Stimulated activated CD4-positive, alpha-beta T cell treated with anti-CD3 and anti-CD28 coated beads, Interleukin-4, amount 100 ng/mL, for 4 hours (primary cell): ENCODE measurements around the gene ZNF566.
"Not testable (repeated sequence)": the region's sequence is repeated elsewhere in the genome, so short reads cannot be mapped to it uniquely, and the experiment has no call there.

Experiments used
- DNase-seq, 2 experiments: peaks; one replicate each; pipeline ENCODE4 v3.0.0-alpha.2; 2020

Gene ZNF566

DNA sequence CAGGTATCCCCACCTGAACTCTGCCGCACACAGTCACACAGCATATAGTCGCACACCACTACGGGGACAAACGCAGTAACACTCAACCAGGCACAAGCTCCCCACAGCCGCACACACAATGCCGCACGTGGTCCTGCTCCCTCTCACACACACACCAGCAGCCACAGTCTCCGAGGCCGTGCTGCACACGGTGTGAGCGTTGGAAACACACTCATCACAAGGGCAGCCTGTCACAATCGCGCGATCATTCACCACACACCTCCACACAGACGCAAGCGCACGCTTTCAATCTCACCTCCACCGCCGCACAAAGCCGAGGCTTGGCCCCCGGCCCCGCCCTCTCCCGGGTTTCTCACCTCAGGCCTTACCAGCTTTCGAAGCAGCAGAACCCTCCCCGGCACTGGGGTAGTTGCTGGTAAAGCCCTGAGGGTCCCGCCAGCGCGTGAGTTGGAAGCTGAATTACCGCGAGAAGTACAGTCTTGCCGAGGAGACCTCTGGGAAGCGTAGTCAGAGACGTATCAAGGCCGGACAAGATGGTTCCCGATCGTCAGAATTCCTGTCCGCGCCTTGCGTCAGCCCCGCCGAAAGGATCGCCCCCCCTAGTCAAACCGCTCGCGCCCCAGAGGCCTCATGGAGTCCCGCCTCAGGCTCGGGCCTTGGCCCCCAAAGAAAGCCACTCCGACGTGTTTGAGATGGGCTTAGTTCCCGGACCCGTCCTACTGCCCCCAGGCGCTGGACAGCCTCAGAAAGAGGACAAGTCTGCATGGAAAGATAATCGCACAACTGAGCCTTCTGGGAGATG is at the start of gene ZNF566:
ZNF566 (minus strand) TSS at position 444 of the 802 bp plus-strand sequence. CDS start 13,004 bp downstream, outside the sequence.
- peak; percentile 87 to 98 for DNase-seq

DNA sequence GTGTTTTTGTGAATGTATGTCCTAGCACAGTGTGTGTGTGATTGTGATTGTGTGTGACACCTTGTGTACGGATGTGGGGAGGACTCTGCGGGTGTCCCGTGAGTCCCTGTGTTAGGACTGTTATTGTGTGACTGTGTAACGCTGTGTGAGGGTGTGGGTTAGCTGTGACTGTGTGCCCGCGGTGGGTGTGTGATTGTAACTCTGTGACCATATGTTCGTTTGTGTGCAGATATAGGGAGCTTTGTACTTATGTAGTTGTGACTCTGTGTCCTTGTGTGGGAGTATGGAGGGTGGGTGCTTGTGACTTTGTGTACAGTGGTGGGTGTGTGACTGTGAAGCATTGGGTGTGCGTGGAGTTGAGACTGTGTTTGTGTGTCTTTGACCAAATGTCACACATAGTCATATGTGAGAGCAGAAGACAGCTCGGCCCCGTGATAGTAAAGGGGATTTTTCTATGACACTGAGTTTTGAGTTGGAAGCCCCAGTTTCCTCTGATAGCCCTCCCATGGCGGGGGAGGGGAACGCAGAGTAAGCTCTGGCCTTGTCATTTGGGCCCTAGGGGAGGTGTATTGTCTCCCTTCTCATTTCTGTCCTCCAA is 39.7 kb upstream of the ZNF566 start:
- DNase-seq = peak; percentile 1 to 7

DNA sequence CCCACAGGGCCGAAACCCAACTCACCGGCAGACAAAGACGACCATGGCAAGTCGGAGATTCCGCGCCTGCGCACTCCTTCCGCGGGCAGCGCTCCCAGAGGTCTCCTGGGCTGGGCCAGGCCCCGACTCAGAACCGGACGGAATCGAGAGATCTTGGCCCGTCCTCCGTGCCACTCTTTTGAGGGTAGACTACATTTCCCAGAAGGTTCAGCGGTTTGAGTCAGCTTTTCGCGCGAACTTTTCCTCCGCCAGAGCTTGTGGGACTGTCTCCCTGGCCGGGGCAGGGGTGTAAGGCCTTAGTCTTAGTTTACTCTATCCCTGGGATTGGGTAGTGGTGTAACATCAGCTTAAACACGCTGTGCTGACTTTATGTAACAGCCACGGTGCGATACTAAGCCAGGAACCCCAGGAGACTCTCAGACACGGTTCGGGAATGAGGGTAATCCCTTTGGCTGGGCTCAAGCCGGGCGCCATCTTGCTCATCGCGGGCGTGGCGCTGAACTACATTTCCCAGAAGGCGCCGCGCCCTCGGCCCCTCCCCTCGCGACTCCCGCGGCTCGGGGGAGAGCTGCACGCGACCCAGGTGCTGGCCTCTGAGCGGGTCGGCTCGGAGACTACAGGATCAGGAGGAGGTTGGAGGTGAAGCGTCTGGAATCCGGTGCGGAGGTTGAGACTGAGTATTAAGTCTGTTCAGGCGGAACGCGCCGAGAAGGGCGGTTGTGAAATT is 39.0 kb upstream of the ZNF566 start, which contains the start of gene ZNF260:
ZNF260 (minus strand) TSS at position 78 of the 727 bp plus-strand sequence. CDS start 13,033 bp downstream, outside the sequence.
- DNase-seq = peak; percentile 93 to 94

DNA sequence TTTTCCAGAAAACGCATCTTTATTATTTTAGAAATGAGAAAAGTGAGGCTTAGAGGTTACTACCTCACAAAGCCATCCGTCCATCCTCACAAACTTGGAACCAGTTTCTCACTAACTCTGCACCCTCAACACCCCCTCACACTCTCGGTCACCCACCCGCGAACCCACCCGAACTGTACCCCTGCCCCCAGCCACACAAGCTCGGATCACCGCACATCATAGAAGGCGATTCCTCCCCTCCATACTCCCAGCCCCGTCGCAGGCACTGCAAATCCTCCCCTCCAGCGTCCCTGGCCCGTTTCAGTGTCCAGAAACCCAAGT is 38.5 kb upstream of the ZNF566 start:
- DNase-seq = no peak

DNA sequence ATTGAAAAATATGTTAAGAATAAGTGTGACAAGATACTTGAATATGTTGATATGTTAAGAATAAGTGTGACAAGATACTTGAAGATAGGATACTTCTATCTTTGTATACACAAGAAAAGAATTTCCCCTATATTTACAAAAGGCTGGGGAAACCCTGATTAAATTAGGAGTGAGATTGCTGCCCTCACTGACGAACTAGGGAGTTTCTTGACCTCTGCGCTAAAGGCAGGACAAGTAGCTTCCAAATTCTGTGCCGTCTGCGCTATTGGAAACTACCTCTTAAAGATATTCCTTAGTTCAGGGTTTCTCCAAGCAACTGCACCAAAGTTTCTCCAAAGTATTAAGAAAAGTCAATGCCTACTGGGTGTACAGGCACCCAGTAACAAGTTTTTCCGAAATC is 38.0 kb upstream of the ZNF566 start:
- no peak for DNase-seq

DNA sequence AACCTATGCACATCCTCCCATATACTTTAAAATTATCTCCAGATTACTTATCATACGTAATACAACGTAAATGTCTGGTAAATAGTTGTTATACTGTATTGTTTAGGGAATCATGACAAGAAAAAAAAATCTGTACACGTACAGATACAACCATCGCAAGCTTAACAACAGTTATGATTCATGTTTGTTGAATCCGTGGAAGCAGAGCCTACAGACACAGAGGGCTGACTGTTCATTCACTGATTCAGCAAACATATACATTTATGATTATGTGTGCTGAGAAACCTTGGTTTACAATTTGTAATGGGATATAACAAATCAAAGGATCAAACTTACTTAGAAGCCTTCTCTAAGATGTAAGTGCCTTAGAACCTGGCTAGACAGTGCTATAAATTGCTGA is 37.2 kb upstream of the ZNF566 start:
- DNase-seq = no peak

DNA sequence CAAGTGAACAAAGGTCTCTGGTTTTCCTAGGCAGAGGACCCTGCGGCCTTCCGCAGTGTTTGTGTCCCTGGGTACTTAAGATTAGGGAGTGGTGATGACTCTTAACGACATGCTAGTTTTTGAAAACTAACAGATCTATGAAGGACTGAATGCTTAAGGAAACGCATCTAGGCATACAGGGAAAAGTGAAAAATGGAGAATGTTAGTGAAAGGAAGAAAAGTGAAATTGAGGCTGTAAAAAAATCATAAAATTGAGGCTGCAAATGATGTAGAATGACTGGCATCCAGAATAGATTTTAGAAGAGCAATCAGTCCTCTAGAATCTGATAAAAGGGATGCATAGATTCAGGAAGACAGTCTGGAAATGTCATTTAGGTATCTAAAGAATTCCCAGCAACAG is 35.3 kb upstream of the ZNF566 start:
- no peak for DNase-seq

GRCh38 chr19:36514012-36514612 is 24.8 kb upstream of the ZNF566 start:
- DNase-seq = no peak

DNA sequence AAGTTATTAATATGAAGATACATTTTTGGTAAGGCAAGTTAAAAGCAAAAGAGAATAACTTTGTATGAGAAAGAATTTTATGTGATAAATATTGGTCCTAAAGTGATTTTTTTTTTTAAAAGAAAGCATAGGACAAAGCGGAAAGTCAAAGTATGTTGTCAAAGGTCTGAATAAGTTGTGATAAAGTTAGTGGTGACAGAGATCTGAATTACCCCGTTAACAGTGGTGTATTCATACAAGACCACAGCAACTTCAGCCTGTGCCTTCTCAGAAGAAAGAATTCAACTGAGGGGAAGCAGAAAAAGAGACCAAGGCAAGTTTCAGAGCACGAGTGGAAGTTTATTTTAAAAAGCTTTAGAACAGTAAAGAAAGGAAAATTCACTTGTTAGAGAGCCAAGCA is 19.0 kb upstream of the ZNF566 start:
- no peak for DNase-seq

DNA sequence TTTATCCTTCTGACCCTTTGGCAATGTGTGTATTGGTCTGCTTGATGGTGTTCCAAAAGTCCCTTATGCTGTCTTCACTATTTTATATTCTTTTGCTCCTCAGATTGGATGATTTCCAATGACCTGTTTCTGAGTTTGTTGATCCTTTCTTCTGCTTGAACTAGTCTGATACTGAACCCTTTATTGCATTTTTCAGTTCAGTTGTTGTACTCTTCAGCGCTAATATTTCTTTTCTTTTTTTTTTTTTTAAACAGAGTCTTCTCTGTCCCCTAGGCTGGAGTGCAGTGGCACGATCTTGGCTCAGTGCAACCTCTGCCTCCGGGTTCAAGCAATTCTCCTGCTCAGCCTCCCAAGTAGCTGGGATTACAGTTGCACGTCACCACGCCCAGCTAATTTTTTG is 12.6 kb upstream of the ZNF566 start:
- DNase-seq = no peak

- no peak for DNase-seq
These were observed 7.6 kb upstream of the ZNF566 start for GRCh38 chr19:36497001-36497400.

DNA sequence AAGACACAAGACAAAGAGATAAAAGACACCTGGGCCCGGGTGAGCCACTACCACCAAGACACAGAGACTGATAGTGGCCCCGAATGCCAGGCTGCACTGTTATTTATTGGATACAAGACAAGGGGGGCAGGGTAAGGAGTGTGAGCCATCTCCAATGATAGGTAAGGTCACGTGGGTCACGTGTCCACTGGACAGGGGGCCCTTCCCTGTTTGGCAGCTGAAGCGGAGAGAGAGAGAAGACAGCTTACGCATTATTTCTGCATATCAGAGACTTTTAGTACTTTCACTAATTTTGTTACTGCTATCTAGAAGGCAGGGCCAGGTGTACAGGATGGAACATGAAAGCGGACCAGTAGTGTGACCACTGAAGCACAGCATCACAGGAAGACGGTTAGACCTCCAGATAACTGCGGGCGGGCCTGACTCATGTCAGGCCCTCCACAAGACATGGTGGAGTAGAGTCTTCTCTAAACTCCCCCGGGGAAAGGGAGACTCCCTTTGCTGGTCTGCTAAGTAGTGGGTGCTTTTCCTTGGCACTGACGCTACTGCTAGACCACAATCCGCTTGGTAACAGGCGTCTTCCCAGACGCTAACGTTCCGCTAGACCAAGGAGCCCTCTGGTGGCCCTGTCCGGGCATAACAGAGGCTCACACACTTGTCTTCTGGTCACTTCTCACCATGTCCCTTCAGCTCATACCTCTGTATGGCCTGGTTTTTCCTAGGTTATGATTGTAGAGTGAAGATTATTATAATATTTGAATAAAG is 3.5 kb upstream of the ZNF566 start:
- peak in 1 of 2 experiments; percentile 4 for DNase-seq

GRCh38 chr19:36490846-36491245 is 1.5 kb upstream of the ZNF566 start:
- not testable (repeated sequence) for DNase-seq

GRCh38 chr19:36489920-36490415 is 607 bp upstream of the ZNF566 start:
- DNase-seq = peak; percentile 63 to 73

- peak in 1 of 2 experiments; percentile 52 for DNase-seq
These were observed 579 bp downstream of the ZNF566 start for GRCh38 chr19:36488846-36489117.

- no peak for DNase-seq
These were observed 1.1 kb downstream of the ZNF566 start for GRCh38 chr19:36488118-36488845.

- no peak for DNase-seq
These were observed 5.7 kb downstream of the ZNF566 start for GRCh38 chr19:36483653-36484052.

GRCh38 chr19:36482876-36483275 is 6.5 kb downstream of the ZNF566 start:
- no peak for DNase-seq

GRCh38 chr19:36460046-36460445 is 29.3 kb downstream of the ZNF566 start:
- no peak for DNase-seq

DNA sequence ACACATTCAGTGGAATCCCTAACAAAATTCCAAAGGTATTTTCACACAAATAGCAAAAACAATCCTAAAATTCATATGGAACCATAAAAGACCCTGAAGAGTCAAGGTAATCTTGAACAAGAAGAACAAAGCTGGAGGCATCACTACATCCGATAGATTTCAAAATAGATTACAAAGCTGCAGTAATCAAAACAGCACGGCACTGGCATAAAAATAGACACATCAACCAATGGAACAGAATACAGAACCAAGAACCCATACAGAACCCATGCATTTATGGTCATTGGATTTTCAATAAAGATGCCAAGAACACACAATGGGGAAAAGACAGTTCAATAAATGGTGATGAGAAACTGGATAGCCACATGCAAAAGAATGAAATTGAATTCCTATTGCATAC is 32.5 kb downstream of the ZNF566 start:
- DNase-seq = no peak

DNA sequence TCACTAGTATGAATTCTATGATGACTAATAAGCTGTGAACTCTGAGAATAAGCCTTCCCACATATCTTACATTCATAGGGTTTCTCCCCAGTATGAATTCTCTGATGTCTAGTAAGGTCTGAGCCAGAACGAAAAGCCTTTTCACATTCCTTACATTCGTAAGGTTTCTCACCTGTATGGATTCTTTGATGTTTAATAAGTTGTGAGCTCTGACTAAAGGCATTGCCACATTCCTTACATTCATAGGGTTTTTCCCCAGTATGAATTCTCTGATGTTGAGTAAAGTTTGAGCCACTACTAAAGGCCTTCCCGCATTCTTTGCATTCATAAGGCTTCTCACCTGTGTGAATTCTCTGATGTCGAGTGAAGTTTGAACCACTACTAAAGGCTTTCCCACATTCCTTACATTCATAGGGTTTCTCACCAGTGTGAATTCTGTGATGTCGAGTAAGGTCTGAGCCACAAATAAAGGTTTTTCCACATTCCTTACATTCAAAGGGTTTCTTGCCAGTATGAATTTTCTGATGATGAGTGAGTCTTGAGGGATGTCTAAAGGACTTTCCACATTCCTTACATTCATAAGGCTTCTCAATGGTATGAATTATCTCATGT is 40.2 kb downstream of the ZNF566 start:
- DNase-seq = no peak

DNA sequence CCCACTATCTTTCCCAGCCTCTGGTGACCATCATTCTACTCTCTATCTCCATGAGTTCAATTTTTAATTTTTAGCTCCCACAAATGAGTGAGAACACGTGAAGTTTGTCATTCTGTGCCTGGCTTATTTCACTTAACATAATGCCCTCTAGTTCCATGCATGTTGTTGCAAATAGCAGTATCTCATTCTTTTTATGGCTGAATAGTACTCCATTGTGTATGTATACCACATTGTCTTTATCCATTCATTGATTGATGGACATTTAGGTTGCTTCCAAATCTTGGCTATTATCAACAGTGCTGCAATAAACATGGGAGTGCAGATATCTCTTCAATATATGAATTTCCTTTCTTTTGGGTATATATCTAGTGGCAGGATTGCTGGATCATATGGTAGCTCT is 48.0 kb downstream of the ZNF566 start:
- DNase-seq = no peak
